Heart right ventricle (tissue), 16 donors: ENCODE measurements around the gene RUNX1. TPM values are rescaled to one million over a fixed set of nuclear protein-coding genes. Genes with fewer than 3 reads are reported as not detected.
A peak's percentile ranks its signal among the peaks of the same experiment; 100 is the strongest.

ENCODE experiments used
- ATAC-seq, 8 donors: fragments of 200-7000 bp; cut with Tn5 transposase; one replicate each; pipeline ENCODE4 v1.9.1; 2020; ENCODE audit warnings: mild to moderate bottlenecking in 8 of 8, moderate library complexity in 8 of 8, moderate number of reproducible peaks in 1 of 8
- DNase-seq, 2 donors: peaks; one replicate each; pipeline ENCODE4 v3.0.0-alpha.2; 2020
- H3K27ac ChIP-seq, 10 donors: fragments of 200-600 bp; sonication (generic) in 2 of 10; one replicate each; pipeline versions ENCODE4 v1.5.0 to v1.8.0; 2020 to 2022; ENCODE audit warnings: mild to moderate bottlenecking in 3 of 10
- H3K27me3 ChIP-seq, 7 donors: fragments of 200-600 bp; one replicate each; pipeline ENCODE4 v1.8.0; 2021 to 2022; ENCODE audit warnings: mild to moderate bottlenecking in 2 of 7
- H3K36me3 ChIP-seq, 9 donors: fragments of 200-600 bp; sonication (generic) in 1 of 9; one replicate each; pipeline versions ENCODE4 v1.5.0 to v1.8.0; 2020 to 2022; ENCODE audit warnings: mild to moderate bottlenecking in 2 of 9
- H3K4me1 ChIP-seq, 9 donors: fragments of 200-600 bp; sonication (generic) in 1 of 9; one replicate each; pipeline versions ENCODE4 v1.5.0 to v1.8.0; 2020 to 2022; ENCODE audit warnings: mild to moderate bottlenecking in 4 of 9
- H3K4me3 ChIP-seq, 10 donors: fragments of 200-600 bp; sonication (generic) in 2 of 10; one replicate each; pipeline versions ENCODE4 v1.5.0 to v1.8.0; 2020 to 2022; ENCODE audit warnings: mild to moderate bottlenecking in 7 of 10, moderate library complexity in 2 of 10
- H3K9me3 ChIP-seq, 11 donors: fragments of 200-600 bp in 10 of 11; sonication (generic) in 2 of 11; one replicate each; pipeline versions ENCODE4 v1.5.0 to v1.8.0; 2013 to 2022; ENCODE audit warnings: mild to moderate bottlenecking in 2 of 11, control low read depth in 1 of 11, moderate library complexity in 1 of 11
- WGBS, 2 donors: extraction: QIAGEN DNeasy Blood & Tissue Kit; methylation state at CpG; one replicate each; pipeline ENCODE4 v1.1.7; 2013; ENCODE audit warnings: inconsistent platforms in 1 of 2; 5-methylcytosine and 5-hydroxymethylcytosine counted together
- intact Hi-C, 10 donors: fragments of 100-400 bp; cut with DNase I; formaldehyde crosslinking; loops; one replicate each; pipeline versions ENCODE4 v1.11.1 to v1.14.2; 2022
- polyA plus RNA-seq, 2 donors: library from polyadenylated mRNA; stranded (reverse); fragments of 200-250 nt; gene quantifications; one replicate each; pipeline ENCODE4 v1.2.3, GENCODE V29; 2013
- total RNA-seq, 10 donors: library from RNA; stranded (reverse); fragmentation: NEBNext Ultra II Directional in 3 of 10; extraction: Animal tissue kit (Norgen Biotek cat#: 25700) in 3 of 10; gene quantifications; one replicate each; pipeline versions ENCODE4 v1.2.1 to v1.2.4, GENCODE V29; 2021 to 2023
- TF ChIP-seq, protein P1 (sequence below), 9 donors: fragments of 200-600 bp; sonication (generic) in 2 of 9; IDR thresholded peaks; one replicate each; pipeline versions ENCODE4 v1.5.0 to v1.8.0; 2021 to 2022; ENCODE audit warnings: antibody characterized with exemption in 9 of 9, mild to moderate bottlenecking in 5 of 9, moderate library complexity in 1 of 9
- donor health status: Arrhythmogenic right ventricular cardiomyopathy.
- donor health status: ischemic (EF 13 %, LVEDD 7.1; RV severe dilation, severe dysfunction).
- donor health status: healthy with polysubstance abuse.
- donor health status: DM: no; HTN: yes; CAD: no.
- donor health status: DM: no; HTN: no; CAD: no.
- donor health status: ischemic (EF 25% LVEDD 6.9; RV normal size, moderate dysfunction).
- donor health status: ischemic (EF 25% LVEDD 5.7; RV mildly dilated, moderate dysfunction).
- donor health status: healthy.
- donor health status: DM: yes; HTN: yes; CAD: no.
- donor health status: Ischemic cardiomyopathy.
- donor health status: ischemic (EF 35%, LVEDD 5.7; RV mildly dilated, moderate dysfunction).
- donor health status: nonischemic (EF 11% LVEDD 7.7; RV severe dilation, severe dysfunction).
- donor health status: DM: yes; HTN: yes; CAD: no.
- donor health status: PGD.
- donor health status: ischemic (EF 29% LVEDD 5.4; RV normal size, mild dysfunction).
- donor health status: nonischemic (EF 23%, LVEDD 6.1; RV moderate dilation, normal function).

The RUNX1 gene
- total and polyA plus RNA-seq, 12 donors = 0.88 to 29.3 (median 3.5) TPM

DNA sequence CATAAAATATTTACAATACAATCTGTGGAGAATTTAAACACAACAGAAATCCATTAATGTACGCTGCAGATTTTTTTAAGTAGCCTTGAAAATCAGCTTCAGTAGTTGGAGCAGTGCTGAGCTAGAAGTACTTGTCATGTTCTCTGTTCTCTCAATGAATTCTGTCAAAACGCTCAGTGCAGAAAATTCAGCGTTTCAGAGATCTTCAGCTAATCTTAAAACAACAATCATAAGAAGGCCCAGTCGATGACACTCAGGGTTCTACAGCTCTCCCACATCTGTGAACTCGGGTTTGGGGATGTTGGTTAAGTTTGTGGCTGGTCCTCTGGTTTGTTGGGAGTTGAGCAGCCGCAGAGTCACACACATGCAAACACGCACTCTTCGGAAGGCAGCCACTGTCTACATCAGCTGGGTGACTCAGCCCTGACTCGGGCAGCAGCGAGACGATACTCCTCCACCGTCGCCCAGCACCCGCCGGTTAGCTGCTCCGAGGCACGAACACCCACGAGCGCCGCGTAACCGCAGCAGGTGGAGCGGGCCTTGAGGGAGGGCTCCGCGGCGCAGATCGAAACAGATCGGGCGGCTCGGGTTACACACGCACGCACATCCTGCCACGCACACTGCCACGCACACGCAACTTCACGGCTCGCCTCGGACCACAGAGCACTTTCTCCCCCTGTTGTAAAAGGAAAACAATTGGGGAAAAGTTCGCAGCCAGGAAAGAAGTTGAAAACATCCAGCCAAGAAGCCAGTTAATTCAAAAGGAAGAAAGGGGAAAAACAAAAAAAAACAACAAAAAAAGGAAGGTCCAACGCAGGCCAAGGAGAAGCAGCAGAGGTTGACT lies 161.2 kb downstream of the RUNX1 start:
- WGBS, 2 donors = 2% methylated on average over 40 of the region's 40 CpGs
- Histone ChIP-seq H3K36me3 (peaks cover 0 to 19% (median 0%) of the 10 kb centered on the region in 9 donors), H3K4me1 (peaks cover 0 to 57% (median 25%) of the 10 kb centered on the region in 9 donors), H3K27ac (peak overlapping the region in 9 of 10 donors; percentile 17 to 99 (median 91)), H3K27me3 (peaks cover 3 to 86% (median 79%) of the 10 kb centered on the region in 7 donors), H3K4me3 (peak overlapping the region; percentile 53 to 76 (median 68)), H3K9me3 (no peaks in the 10 kb centered on the region)
- TF ChIP-seq, protein P1, sequence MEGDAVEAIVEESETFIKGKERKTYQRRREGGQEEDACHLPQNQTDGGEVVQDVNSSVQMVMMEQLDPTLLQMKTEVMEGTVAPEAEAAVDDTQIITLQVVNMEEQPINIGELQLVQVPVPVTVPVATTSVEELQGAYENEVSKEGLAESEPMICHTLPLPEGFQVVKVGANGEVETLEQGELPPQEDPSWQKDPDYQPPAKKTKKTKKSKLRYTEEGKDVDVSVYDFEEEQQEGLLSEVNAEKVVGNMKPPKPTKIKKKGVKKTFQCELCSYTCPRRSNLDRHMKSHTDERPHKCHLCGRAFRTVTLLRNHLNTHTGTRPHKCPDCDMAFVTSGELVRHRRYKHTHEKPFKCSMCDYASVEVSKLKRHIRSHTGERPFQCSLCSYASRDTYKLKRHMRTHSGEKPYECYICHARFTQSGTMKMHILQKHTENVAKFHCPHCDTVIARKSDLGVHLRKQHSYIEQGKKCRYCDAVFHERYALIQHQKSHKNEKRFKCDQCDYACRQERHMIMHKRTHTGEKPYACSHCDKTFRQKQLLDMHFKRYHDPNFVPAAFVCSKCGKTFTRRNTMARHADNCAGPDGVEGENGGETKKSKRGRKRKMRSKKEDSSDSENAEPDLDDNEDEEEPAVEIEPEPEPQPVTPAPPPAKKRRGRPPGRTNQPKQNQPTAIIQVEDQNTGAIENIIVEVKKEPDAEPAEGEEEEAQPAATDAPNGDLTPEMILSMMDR (IDR thresholded peaks at IDR 0.05) = no peak
- peak; percentile 12 to 70 (median 52) for ATAC-seq
- DNase-seq = peak; percentile 62
- intact Hi-C loops = loop anchor here in 7 of 10 donors (5.0 to 10.0 kb wide), 11 partner anchors 141 to 1054 kb away; partner anchors contain the start of gene RUNX1 (in 1 of the 7)

DNA sequence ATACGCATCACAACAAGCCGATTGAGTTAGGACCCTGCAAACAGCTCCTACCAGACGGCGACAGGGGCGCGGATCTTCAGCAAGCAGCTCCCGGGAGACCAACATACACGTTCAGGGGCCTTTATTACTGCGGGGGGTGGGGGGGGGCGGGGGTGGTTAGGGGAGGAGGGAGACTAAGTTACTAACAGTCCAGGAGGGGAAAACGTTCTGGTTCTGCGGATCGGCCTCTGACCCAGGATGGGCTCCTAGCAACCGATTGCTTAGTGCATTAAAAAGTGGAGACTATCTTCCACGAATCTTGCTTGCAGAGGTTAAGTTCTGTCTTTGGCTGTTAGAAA lies 162.0 kb downstream of the RUNX1 start:
- Histone ChIP-seq H3K4me1 (peaks cover 0 to 57% (median 25%) of the 10 kb centered on the region in 9 donors), H3K36me3 (peaks cover 0 to 19% (median 0%) of the 10 kb centered on the region in 9 donors), H3K9me3 (no peaks in the 10 kb centered on the region), H3K27me3 (peaks cover 3 to 86% (median 78%) of the 10 kb centered on the region in 7 donors), H3K4me3 (peak overlapping the region; percentile 14 to 76 (median 66)), H3K27ac (peak overlapping the region in 6 of 10 donors; percentile 61 to 99 (median 94))
- 4% methylated on average over 15 of the region's 15 CpGs for WGBS, 2 donors
- TF ChIP-seq, protein P1 (IDR thresholded peaks at IDR 0.05) = no peak
- ATAC-seq = no peak
- intact Hi-C loops = loop anchor here in 7 of 10 donors (5.0 to 10.0 kb wide), 11 partner anchors 140 to 1055 kb away; partner anchors contain the start of gene RUNX1 (in 1 of the 7)
- no peak for DNase-seq

DNA sequence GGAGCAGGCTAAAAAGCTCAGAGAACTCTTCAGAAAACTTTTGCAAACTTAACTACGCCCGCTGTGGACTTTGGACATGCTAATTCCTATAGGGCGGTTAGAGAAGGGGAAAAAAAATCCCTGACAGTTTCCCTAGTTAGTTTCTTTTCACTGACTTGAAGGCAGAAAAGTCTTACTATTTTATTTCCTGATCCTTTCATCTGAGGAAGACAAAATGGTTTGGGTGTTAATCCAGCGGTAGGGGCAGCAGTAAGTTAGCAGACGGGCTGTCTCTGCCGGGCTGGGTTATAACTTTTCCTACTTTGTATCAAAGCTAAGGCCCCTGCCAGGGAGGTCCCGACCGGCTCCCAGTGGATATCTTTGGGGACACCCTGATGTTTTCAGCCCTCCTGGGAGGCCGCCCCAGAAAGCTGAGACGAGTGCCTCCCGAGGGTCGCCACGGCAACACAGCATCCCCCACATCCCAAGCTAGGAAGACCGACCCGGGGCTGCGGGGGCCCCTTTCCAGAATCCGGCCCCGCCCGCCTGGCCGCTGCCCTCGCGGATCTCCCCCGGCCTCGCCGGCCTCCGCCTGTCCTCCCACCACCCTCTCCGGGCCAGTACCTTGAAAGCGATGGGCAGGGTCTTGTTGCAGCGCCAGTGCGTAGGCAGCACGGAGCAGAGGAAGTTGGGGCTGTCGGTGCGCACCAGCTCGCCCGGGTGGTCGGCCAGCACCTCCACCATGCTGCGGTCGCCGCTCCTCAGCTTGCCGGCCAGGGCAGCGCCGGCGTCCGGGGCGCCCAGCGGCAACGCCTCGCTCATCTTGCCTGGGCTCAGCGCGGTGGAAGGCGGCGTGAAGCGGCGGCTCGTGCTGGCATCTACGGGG lies 162.6 kb downstream of the RUNX1 start:
- TF ChIP-seq, protein P1 (IDR thresholded peaks at IDR 0.05) = peak in 1 of 9 donors; percentile 5
- DNase-seq (peak; percentile 24 to 26), ATAC-seq (no peak)
- intact Hi-C loops = loop anchor here in 7 of 10 donors (5.0 to 10.0 kb wide), 11 partner anchors 139 to 1056 kb away; partner anchors contain the start of gene RUNX1 (in 1 of the 7)
- Histone ChIP-seq H3K27ac (peak overlapping the region in 8 of 10 donors; percentile 13 to 99 (median 85)), H3K36me3 (peaks cover 0 to 23% (median 0%) of the 10 kb centered on the region in 9 donors), H3K9me3 (no peaks in the 10 kb centered on the region), H3K27me3 (peaks cover 3 to 84% (median 76%) of the 10 kb centered on the region in 7 donors), H3K4me1 (peaks cover 0 to 57% (median 25%) of the 10 kb centered on the region in 9 donors), H3K4me3 (peak overlapping the region; percentile 22 to 76 (median 66))
- 1 to 2% methylated on average over 56 of the region's 56 CpGs for WGBS, 2 donors
